Kidney glomerular epithelial cell (primary cell): ENCODE results near the gene RYR3.

Source experiments
- DNase-seq: peaks from one replicate; lab custom pipeline; 2025; lab: John Stamatoyannopoulos, UW

Gene RYR3

GRCh38 chr15:33706173-33706572, 395.4 kb downstream of the RYR3 start:
- no peak for DNase-seq

- DNase-seq = no peak
Observed at GRCh38 chr15:33710748-33711147, 400.0 kb downstream of the RYR3 start.

- DNase-seq = no peak
Observed at GRCh38 chr15:33716025-33716424, 405.3 kb downstream of the RYR3 start.

- peak; percentile 12 for DNase-seq
Observed at GRCh38 chr15:33720952-33721351, 410.2 kb downstream of the RYR3 start.

GRCh38 chr15:33722005-33722672, 411.4 kb downstream of the RYR3 start:
- DNase-seq = peak; percentile 79

- no peak for DNase-seq
Observed at GRCh38 chr15:33722673-33723015, 411.9 kb downstream of the RYR3 start.

- DNase-seq = no peak
Observed at GRCh38 chr15:33724321-33725036, 413.7 kb downstream of the RYR3 start.

- DNase-seq = peak; percentile 36
Observed at GRCh38 chr15:33729653-33730052, 418.9 kb downstream of the RYR3 start.

- no peak for DNase-seq
Observed at GRCh38 chr15:33730815-33731214, 420.0 kb downstream of the RYR3 start.

GRCh38 chr15:33735143-33735542, 424.4 kb downstream of the RYR3 start:
- no peak for DNase-seq

- DNase-seq = no peak
Observed at GRCh38 chr15:33735637-33736247, 425.0 kb downstream of the RYR3 start.

GRCh38 chr15:33737687-33738601, 427.2 kb downstream of the RYR3 start:
- peak; percentile 6 for DNase-seq

GRCh38 chr15:33738941-33739664, 428.3 kb downstream of the RYR3 start:
- no peak for DNase-seq

- DNase-seq = no peak
Observed at GRCh38 chr15:33742306-33742705, 431.5 kb downstream of the RYR3 start.

GRCh38 chr15:33742800-33743199, 432.0 kb downstream of the RYR3 start:
- no peak for DNase-seq

GRCh38 chr15:33746203-33746602, 435.4 kb downstream of the RYR3 start:
- no peak for DNase-seq

GRCh38 chr15:33753012-33753411, 442.2 kb downstream of the RYR3 start:
- no peak for DNase-seq

- no peak for DNase-seq
Observed at GRCh38 chr15:33754242-33754641, 443.5 kb downstream of the RYR3 start.

GRCh38 chr15:33756961-33757360, 446.2 kb downstream of the RYR3 start:
- DNase-seq = no peak

- DNase-seq = no peak
Observed at GRCh38 chr15:33757516-33758232, 446.9 kb downstream of the RYR3 start.

GRCh38 chr15:33766389-33766788, 455.6 kb downstream of the RYR3 start:
- no peak for DNase-seq
